ENCODE results near the gene MMRN2.

GRCh38 chr10:86943316-86944030 lies 13.9 kb downstream of the MMRN2 start:
- TF ChIP-seq CTCF (conservative IDR thresholded peaks at IDR 0.05 in 1 of 2, IDR thresholded peaks at IDR 0.05 in 1 of 2; ENCODE audit: extremely low read depth in 1 of 2, insufficient read depth in 1 of 2, low read depth in 1 of 2, low read length in 2 of 2) (no peak), EZH2 (IDR thresholded peaks at IDR 0.05; ENCODE audit: borderline replicate concordance, low read length) (no peak)
